ENCODE results near the gene TOB2.
A peak's percentile ranks its signal among the peaks of the same experiment; 100 is the strongest.

The TOB2 gene

GRCh38 chr22:41468381-41469217 lies 22.0 kb upstream of the TOB2 start, which contains the start of the genes ACO2 and PHF5A (continued):
- TF ChIP-seq ZNF544 (tag by site-specific recombination; IDR thresholded peaks at IDR 0.05) (no peak), ZNF221 (tag by site-specific recombination; IDR thresholded peaks at IDR 0.05; ENCODE audit: borderline replicate concordance) (no peak), ZNF274 (IDR thresholded peaks at IDR 0.05; ENCODE audit: low read length) (no peak), ZNF274 (tag by site-specific recombination; IDR thresholded peaks at IDR 0.05; ENCODE audit: borderline replicate concordance) (no peak), ZNF280D (tag by site-specific recombination; IDR thresholded peaks at IDR 0.05) (no peak), ZNF404 (tag by site-specific recombination; IDR thresholded peaks at IDR 0.05) (no peak), PRDM4 (tag by site-specific recombination; IDR thresholded peaks at IDR 0.05) (no peak), ZNF2 (tag by site-specific recombination; IDR thresholded peaks at IDR 0.05) (0 out of 2 replicates have a peak, but pooled peaks have one; percentile 56), BCL6B (tag by site-specific recombination; IDR thresholded peaks at IDR 0.05) (no peak; the same call in 1 of the 2 replicates), ZNF600 (tag by site-specific recombination; IDR thresholded peaks at IDR 0.05) (no peak), MZF1 (tag by site-specific recombination; IDR thresholded peaks at IDR 0.05; ENCODE audit: borderline replicate concordance) (no peak), ZNF174 (tag by site-specific recombination; IDR thresholded peaks at IDR 0.05) (no peak), SCRT2 (tag by site-specific recombination; IDR thresholded peaks at IDR 0.05) (no peak), HOXD13 (CRISPR knock-in tag; IDR thresholded peaks at IDR 0.05; ENCODE audit: borderline replicate concordance) (peak; percentile 93), ZFHX2 (tag by site-specific recombination; conservative IDR thresholded peaks at IDR 0.05) (peak; percentile 77), ZNF23 (tag by site-specific recombination; IDR thresholded peaks at IDR 0.05; ENCODE audit: borderline replicate concordance) (no peak), ZNF776 (tag by site-specific recombination; IDR thresholded peaks at IDR 0.05; ENCODE audit: borderline replicate concordance) (no peak), MYNN (tag by site-specific recombination; IDR thresholded peaks at IDR 0.05; ENCODE audit: borderline replicate concordance) (no peak), ZBTB8A (tag by site-specific recombination; IDR thresholded peaks at IDR 0.05) (peak; percentile 93), ATF2 (tag by site-specific recombination; IDR thresholded peaks at IDR 0.05; ENCODE audit: low read depth) (peak; percentile 55; the same call in 1 of the 2 replicates), ZNF324 (tag by site-specific recombination; IDR thresholded peaks at IDR 0.05) (peak; percentile 98)
- TF ChIP-seq, protein P1, sequence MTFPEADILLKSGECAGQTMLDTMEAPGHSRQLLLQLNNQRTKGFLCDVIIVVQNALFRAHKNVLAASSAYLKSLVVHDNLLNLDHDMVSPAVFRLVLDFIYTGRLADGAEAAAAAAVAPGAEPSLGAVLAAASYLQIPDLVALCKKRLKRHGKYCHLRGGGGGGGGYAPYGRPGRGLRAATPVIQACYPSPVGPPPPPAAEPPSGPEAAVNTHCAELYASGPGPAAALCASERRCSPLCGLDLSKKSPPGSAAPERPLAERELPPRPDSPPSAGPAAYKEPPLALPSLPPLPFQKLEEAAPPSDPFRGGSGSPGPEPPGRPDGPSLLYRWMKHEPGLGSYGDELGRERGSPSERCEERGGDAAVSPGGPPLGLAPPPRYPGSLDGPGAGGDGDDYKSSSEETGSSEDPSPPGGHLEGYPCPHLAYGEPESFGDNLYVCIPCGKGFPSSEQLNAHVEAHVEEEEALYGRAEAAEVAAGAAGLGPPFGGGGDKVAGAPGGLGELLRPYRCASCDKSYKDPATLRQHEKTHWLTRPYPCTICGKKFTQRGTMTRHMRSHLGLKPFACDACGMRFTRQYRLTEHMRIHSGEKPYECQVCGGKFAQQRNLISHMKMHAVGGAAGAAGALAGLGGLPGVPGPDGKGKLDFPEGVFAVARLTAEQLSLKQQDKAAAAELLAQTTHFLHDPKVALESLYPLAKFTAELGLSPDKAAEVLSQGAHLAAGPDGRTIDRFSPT (tag by site-specific recombination; IDR thresholded peaks at IDR 0.05) = no peak
- TF ChIP-seq, protein P2, sequence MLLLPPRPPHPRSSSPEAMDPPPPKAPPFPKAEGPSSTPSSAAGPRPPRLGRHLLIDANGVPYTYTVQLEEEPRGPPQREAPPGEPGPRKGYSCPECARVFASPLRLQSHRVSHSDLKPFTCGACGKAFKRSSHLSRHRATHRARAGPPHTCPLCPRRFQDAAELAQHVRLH (tag by site-specific recombination; IDR thresholded peaks at IDR 0.05) = 0 out of 2 replicates have a peak, but pooled peaks have one; percentile 8
- TF ChIP-seq, protein P3, sequence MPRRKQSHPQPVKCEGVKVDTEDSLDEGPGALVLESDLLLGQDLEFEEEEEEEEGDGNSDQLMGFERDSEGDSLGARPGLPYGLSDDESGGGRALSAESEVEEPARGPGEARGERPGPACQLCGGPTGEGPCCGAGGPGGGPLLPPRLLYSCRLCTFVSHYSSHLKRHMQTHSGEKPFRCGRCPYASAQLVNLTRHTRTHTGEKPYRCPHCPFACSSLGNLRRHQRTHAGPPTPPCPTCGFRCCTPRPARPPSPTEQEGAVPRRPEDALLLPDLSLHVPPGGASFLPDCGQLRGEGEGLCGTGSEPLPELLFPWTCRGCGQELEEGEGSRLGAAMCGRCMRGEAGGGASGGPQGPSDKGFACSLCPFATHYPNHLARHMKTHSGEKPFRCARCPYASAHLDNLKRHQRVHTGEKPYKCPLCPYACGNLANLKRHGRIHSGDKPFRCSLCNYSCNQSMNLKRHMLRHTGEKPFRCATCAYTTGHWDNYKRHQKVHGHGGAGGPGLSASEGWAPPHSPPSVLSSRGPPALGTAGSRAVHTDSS (tag by site-specific recombination; IDR thresholded peaks at IDR 0.05) = no peak
